Neural cell (in vitro differentiated cells): ENCODE measurements around the gene GON4L. TPM values are rescaled to one million over a fixed set of nuclear protein-coding genes. Genes with fewer than 3 reads are reported as not detected.
"Not testable (repeated sequence)": the region's sequence is repeated elsewhere in the genome, so short reads cannot be mapped to it uniquely, and the experiment has no call there.

Experiments
- H2AFZ ChIP-seq: fragments of 200-600, 300-800 bp; sonication (generic), shearing (Covaris generic); 2 replicates; pipeline ENCODE4 v1.6.0; 2014; ENCODE audit warnings: low read depth, mild to moderate bottlenecking, antibody characterized with exemption, low read length, moderate library complexity
- H3F3A ChIP-seq: fragments of 200-600 bp; shearing (Covaris generic); 2 replicates; pipeline ENCODE4 v1.6.1; 2016; ENCODE audit warnings: mild to moderate bottlenecking, moderate library complexity, mixed read lengths, antibody characterized with exemption, low read length; ENCODE audit not compliant: insufficient read depth, poor library complexity, severe bottlenecking
- H3K27ac ChIP-seq: fragments of 200-600, 300-800 bp; sonication (generic), shearing (Covaris generic); 2 replicates; pipeline ENCODE4 v1.5.1; 2014; ENCODE audit warnings: mild to moderate bottlenecking, low read length, moderate library complexity
- H3K27me3 ChIP-seq: fragments of 300-800, 200-600 bp; sonication (generic), shearing (Covaris generic); 2 replicates; pipeline ENCODE4 v1.6.0; 2014; ENCODE audit warnings: mild to moderate bottlenecking, low read depth, low read length, moderate library complexity; ENCODE audit not compliant: insufficient read depth
- H3K36me3 ChIP-seq: fragments of 300-800, 200-600 bp; sonication (generic), shearing (Covaris generic); 2 replicates; pipeline ENCODE4 v1.5.1; 2014; ENCODE audit warnings: mild to moderate bottlenecking, antibody characterized with exemption, low read length, moderate library complexity; ENCODE audit not compliant: insufficient read depth
- H3K4me2 ChIP-seq: fragments of 300-800, 200-600 bp; sonication (generic), shearing (Covaris generic); 2 replicates; pipeline ENCODE4 v1.6.0; 2014; ENCODE audit warnings: mild to moderate bottlenecking, low read length
- H3K4me3 ChIP-seq: fragments of 300-800, 200-600 bp; sonication (generic), shearing (Covaris generic); 2 replicates; pipeline ENCODE4 v1.5.1; 2014; ENCODE audit warnings: mild to moderate bottlenecking, low read length, moderate library complexity
- H3K79me2 ChIP-seq: fragments of 200-600 bp; shearing (Covaris generic); replicated peaks from 2 replicates; pipeline ENCODE4 v1.6.0; 2014; ENCODE audit warnings: mild to moderate bottlenecking, low read length, moderate library complexity; ENCODE audit not compliant: insufficient read depth
- H3K9ac ChIP-seq: fragments of 300-800, 200-600 bp; sonication (generic), shearing (Covaris generic); 2 replicates; pipeline ENCODE4 v1.6.1; 2016; ENCODE audit warnings: mild to moderate bottlenecking, low read length, mixed read lengths
- H3K9me2 ChIP-seq: fragments of 200-600 bp; shearing (Covaris generic); 2 replicates; pipeline ENCODE4 v1.6.1; 2016; ENCODE audit warnings: mild to moderate bottlenecking, low read length, mixed read lengths; ENCODE audit not compliant: insufficient read depth
- H3K9me3 ChIP-seq: fragments of 200-600, 300-800 bp; sonication (generic), shearing (Covaris generic); 2 replicates; pipeline ENCODE4 v1.6.1; 2016; ENCODE audit warnings: mild to moderate bottlenecking, mixed run types, low read length, moderate library complexity, mixed read lengths
- H4K20me1 ChIP-seq: fragments of 200-600 bp; shearing (Covaris generic); 2 replicates; pipeline ENCODE4 v1.6.1; 2016; ENCODE audit warnings: mild to moderate bottlenecking, mixed run types; ENCODE audit not compliant: insufficient read depth
- CTCF ChIP-seq: fragments of 450-650 bp; IDR thresholded peaks from 2 replicates; pipeline ENCODE4 v1.5.1; 2014; ENCODE audit warnings: antibody characterized with exemption, mild to moderate bottlenecking, moderate library complexity; ENCODE audit not compliant: poor library complexity, severe bottlenecking
- EP300 ChIP-seq: fragments of 450-650 bp; conservative IDR thresholded peaks from 2 replicates; pipeline ENCODE4 v1.6.1; 2014; ENCODE audit warnings: antibody characterized with exemption, mild to moderate bottlenecking, moderate library complexity; ENCODE audit not compliant: poor library complexity, severe bottlenecking
- EZH2 ChIP-seq: fragments of 200-600, 300-800 bp; shearing (Covaris generic), sonication (generic); IDR thresholded peaks from 2 replicates; pipeline ENCODE4 v1.6.1; 2014; ENCODE audit warnings: antibody characterized with exemption, low read length, borderline replicate concordance, mild to moderate bottlenecking; ENCODE audit not compliant: insufficient read depth, poor library complexity, severe bottlenecking
- MXI1 ChIP-seq: fragments of 450-650 bp; conservative IDR thresholded peaks from 2 replicates; pipeline ENCODE4 v1.6.1; 2014; ENCODE audit warnings: antibody characterized with exemption, mild to moderate bottlenecking; ENCODE audit not compliant: poor library complexity, severe bottlenecking
- POLR2AphosphoS5 ChIP-seq: IDR thresholded peaks from 2 replicates; pipeline ENCODE4 v1.6.1; 2012
- RAD21 ChIP-seq: fragments of 450-650 bp; conservative IDR thresholded peaks from 2 replicates; pipeline ENCODE4 v1.6.1; 2014; ENCODE audit warnings: antibody characterized with exemption, mild to moderate bottlenecking, moderate library complexity
- REST ChIP-seq: IDR thresholded peaks from 2 replicates; pipeline ENCODE4 v1.6.1; 2012; ENCODE audit warnings: borderline replicate concordance
- SMC3 ChIP-seq: fragments of 450-650 bp; conservative IDR thresholded peaks from 2 replicates; pipeline ENCODE4 v1.6.1; 2014; ENCODE audit warnings: antibody characterized with exemption, mild to moderate bottlenecking, moderate library complexity; ENCODE audit not compliant: poor library complexity
- TAF1 ChIP-seq: IDR thresholded peaks from 2 replicates; pipeline ENCODE4 v1.6.1; 2012; ENCODE audit warnings: low read depth
- polyA plus RNA-seq: library from polyadenylated mRNA; depleted of rRNA; stranded (reverse); fragments of >200 nt; gene quantifications from 2 replicates; pipeline ENCODE4 v1.2.3, GENCODE V29; 2014

GON4L gene
- polyA plus RNA-seq, 1 donor from 2014 or later, result 30.2 TPM

- no peak overlapping the region for H3K9ac ChIP-seq
- H3K36me3 ChIP-seq, result peaks cover 9% of the 10 kb centered on the region
- no peaks in the 10 kb centered on the region for H3F3A ChIP-seq
- H3K4me3 ChIP-seq, result no peak overlapping the region
- no peaks in the 10 kb centered on the region for H3K9me2 ChIP-seq
- no peaks in the 10 kb centered on the region for H3K9me3 ChIP-seq
- no peak overlapping the region for H3K27ac ChIP-seq
- no peaks in the 10 kb centered on the region for H3K79me2 ChIP-seq
- H3K4me2 ChIP-seq, result no peak overlapping the region
- no peaks in the 10 kb centered on the region for H4K20me1 ChIP-seq
- TF ChIP-seq SMC3 (no peak), TAF1 (no peak), EZH2 (no peak), MXI1 (no peak), POLR2AphosphoS5 (no peak), RAD21 (no peak), EP300 (no peak), CTCF (no peak), REST (no peak)
- no peak overlapping the region for H2AFZ ChIP-seq
- H3K27me3 ChIP-seq, result no peaks in the 10 kb centered on the region
Measured at GRCh38 chr1:155897746-155898145, 40.7 kb upstream of the GON4L start.

GRCh38 chr1:155896476-155896875 is 39.5 kb upstream of the GON4L start:
- not testable (repeated sequence) for H3K4me3 ChIP-seq, H3F3A ChIP-seq, H3K9ac ChIP-seq, H3K9me3 ChIP-seq, H3K27ac ChIP-seq, H3K36me3 ChIP-seq, H2AFZ ChIP-seq, H3K4me2 ChIP-seq, H3K9me2 ChIP-seq, H3K27me3 ChIP-seq, H3K79me2 ChIP-seq, H4K20me1 ChIP-seq

DNA sequence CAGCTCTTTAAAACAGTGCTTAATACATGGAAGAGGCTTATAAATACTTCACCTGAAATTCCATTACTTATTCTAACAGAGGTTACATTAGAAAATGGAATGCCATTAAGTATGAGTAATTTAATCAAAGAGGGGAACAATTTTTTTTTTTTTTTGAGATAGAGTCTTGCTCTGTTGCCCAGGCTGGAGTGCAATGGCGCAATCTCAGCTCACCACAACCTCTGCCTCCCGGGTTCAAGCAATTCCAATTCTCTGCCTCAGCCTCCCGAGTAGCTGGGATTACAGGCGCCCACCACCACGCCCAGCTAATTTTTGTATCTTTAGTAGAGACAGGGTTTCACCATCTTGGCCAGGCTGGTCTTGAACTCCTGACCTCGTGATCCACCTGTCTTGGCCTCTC is 38.6 kb upstream of the GON4L start:
- H3K27me3 ChIP-seq, H3K36me3 ChIP-seq, H3K4me2 ChIP-seq, H3K9ac ChIP-seq, H3K27ac ChIP-seq, H3K9me2 ChIP-seq, H3F3A ChIP-seq, H4K20me1 ChIP-seq, H3K4me3 ChIP-seq, H2AFZ ChIP-seq, H3K9me3 ChIP-seq, H3K79me2 ChIP-seq: not testable (repeated sequence)
